IPS DF 4.7 (cell line): ENCODE results near the gene ATG2A.
A peak's percentile ranks its signal among the peaks of the same experiment; 100 is the strongest.

ENCODE experiments used
- DNase-seq: peaks from one replicate; pipeline ENCODE4 v3.0.0-alpha.2; 2013; ENCODE audit warnings: low spot score; ENCODE audit errors: extremely low read depth

Gene ATG2A

GRCh38 chr11:64924910-64925284 is 7.9 kb upstream of the ATG2A start:
- no peak for DNase-seq

DNA sequence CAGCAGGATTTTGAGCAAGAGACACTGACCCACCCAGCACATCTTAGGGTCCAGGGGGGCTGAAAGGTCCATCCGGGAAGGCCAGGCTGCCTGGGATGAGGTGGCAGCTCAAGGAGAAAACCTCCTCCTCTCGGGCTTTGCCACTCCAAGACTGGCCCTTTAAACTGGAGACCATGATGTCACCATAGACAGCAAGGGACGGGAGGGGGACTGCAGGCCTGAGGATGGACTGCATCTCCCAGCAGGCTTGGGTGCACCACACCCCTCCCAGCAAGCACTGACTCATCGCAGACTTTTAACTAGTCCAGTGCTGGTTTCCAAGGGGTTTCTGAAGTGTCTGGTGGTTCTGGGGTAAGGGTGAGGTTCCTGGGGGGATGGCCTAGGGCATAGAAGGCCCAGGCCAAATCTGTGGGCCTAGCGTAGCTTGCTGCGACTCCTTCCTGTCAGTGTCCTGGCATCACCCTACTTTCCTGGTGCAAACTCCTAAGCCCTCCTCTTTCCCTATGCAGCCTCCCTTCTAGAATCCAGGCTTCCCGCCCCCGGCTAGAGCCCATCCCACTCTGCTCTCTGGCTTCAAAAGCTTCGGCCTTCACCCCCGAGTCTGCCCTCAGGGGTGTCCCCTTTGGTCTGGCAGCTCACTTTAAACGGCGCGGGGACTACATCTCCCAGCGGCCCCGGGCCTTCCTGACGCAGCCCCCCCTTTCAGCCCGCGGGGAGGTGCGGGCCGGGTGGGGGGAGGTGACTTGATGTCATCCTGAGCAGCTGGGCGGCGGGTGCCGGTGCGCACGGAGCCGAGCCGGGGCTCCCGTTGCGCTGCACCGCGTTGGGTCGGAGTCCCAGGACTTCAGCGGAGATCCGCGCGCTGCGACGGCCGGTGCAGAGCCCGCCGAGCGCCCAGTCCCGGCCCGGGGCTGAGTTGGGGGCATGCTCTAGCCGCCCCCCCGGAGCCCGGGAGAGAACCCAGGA is 7.2 kb upstream of the ATG2A start, which contains the start of gene PPP2R5B:
TSS of gene PPP2R5B (plus strand) at position 746 of the 966 bp plus-strand sequence. CDS start 1,046 bp downstream, outside the sequence.
- peak; percentile 66 for DNase-seq

DNA sequence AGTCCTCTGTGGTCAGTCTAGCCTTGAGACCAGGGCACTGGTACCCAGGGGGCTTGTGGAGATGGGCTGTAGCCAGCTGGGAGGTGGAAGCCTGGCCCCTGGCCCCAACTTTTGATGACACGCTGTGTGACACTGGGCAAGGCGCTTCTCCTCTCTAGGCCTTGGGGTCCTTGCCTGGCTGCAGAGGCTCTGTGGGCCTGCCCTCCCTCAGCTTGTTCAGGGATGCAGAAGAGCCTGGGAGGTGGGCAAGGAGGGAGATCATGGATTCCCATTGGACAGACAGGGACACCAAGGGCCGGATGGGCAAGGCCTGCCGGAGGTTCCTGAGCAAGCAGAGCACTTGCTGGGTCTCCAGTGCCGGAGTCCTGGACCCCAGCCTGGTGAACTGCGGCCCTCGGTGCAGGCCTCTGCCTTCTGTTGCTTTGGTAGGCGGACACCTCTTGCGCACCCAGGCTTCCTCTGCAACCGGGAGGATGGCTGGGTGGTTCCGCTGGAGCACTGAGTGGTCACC is 6.2 kb upstream of the ATG2A start:
- DNase-seq, result no peak

DNA sequence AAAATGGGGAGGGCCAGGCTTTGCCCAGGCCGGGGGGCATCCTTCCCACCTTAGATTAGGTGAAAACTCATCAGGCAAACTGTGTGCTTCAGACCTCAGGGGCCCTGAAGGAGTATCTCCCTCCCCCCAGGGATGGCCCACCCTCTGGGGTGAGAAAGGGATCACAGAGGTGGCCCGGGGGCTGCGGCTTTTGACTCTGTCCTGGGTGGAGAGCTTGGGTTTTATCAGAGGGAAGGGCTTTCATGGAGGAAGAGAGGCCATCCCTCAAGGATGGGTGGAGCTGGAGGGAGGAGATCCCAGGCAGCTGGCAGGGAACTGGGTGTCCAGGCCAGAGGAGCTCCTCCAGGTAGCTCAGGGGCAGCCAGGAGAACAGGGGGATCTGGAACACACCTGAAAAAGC is 4.4 kb upstream of the ATG2A start:
- no peak for DNase-seq

DNA sequence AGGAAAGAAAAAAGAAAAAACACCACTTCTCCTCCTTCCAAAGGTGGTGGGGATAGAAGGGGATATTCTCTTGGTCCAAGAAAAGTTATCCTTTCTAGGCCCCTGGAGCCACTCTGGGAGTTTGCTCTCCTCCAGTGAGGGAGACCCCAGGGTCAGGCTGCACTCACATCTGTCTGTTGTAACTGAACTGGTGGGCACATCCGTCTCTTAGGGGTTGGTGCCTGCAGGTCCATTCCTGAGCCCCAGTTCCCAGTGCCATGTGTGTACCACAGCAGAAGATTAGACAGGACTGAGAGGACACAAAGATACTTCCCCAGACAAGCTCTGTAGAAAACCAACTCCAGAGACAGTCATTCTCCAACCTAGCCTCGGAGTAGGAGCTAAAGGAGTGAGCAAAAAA is 3.1 kb upstream of the ATG2A start:
- no peak for DNase-seq

GRCh38 chr11:64919627-64920026 is 2.6 kb upstream of the ATG2A start:
- no peak for DNase-seq

DNA sequence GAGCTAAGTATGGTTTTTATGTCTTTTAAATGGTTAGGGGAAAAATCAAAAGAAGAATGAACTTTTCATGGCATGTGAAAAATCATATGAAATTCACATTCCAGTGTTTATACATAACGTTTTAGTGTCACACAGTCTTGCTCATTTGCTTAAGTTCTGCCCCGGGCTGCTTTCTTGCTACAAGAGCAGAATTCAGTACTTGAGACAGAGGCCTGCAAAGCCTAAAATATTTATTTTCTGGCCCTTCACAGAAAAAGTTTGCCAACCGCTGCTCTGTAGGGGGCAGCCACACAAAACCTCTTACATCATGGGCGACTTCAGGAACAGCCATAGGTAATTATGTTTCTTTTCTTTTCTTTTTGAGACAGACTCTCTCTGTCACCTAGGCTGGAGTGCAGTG is 1.0 kb upstream of the ATG2A start:
- no peak for DNase-seq

- DNase-seq, result no peak
Observed at GRCh38 chr11:64917663-64917995, 620 bp upstream of the ATG2A start.

DNA sequence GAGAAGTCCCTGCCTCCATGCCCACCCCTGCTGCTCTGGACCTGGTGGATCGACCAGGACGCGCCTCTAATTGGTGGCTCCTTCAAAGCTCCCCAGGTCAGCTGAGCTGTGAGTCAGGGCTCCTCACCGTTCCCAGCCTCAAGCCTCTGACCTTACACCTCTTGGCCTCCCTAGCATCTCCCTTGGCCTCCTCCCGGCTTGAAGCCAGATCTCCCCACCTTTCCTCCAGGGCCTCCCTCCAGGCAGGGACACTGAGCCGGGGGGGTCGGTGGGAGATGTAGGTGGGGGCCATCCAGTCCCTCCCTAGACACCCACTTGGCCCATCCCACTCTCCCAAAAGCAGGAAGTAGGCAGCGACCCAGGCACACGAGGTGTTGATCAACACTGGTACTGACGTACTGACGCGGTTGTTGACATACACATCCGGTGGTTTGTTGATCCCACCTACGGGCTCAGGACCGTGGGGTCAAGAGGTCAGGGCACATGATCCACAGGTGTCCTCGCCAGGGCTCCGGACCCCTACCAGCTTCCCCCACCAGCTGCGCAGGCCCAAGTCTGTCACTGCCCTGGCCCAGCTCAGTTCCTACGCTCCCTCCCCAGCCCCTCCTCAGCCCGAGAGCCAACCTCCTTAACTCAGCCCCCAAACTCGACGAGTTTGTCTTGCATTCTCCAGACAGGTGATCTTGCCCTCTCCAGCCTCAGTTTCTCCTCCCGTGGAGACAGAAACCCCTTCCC is 802 bp downstream of the ATG2A start:
- DNase-seq, result no peak

DNA sequence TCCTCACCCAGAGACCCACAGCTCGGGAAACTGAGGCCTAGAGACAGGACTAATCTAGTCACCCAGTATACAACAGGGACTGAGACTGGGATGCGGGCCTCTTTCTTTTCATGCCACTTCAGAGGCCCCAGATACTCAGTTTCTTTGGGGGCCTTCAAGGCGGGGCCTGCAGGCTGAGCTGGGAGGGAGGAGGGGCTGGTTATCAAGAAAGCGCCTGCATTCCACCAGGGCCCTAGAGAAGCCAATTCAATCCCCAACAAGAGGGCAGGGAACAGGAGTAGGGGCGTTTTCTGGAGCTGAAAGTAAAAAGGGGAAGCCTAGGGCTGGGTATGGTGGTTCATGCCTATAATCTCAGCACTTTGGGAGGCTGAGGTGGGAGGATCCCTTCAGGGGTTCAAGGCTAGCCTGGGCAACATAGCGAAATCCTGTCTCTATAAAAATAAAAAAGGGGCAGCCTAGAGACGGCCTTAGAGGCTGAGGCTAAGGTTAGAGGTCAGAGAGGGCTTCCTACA is 1.6 kb downstream of the ATG2A start:
- no peak for DNase-seq

DNA sequence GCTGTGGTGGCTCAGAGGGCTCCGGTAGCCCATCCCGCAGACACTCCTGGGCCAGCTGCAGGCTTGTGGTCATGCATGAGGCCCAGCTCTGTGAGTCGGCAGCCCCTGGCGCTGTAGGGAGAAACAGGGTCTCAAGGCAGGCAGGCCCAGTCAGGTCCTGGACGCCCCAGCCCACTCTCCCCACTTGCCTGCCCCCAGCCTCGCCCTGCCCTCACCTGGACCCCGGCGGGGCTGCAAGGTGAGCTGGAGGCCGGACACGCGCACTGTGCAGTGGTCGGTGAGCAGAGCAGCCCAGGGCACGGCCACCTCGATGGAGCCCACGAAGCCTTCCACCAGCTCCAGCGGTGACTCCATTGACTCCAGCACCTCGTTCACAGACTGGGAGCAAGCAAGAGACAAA is 2.9 kb downstream of the ATG2A start:
- DNase-seq, result no peak

- no peak for DNase-seq
Observed at GRCh38 chr11:64913171-64913727, 3.8 kb downstream of the ATG2A start.

GRCh38 chr11:64911689-64912088 is 5.3 kb downstream of the ATG2A start:
- no peak for DNase-seq

GRCh38 chr11:64911142-64911541 is 5.9 kb downstream of the ATG2A start:
- DNase-seq, result no peak

- no peak for DNase-seq
Observed at GRCh38 chr11:64910451-64911093, 6.4 kb downstream of the ATG2A start.

GRCh38 chr11:64909653-64910343 is 7.2 kb downstream of the ATG2A start:
- no peak for DNase-seq

GRCh38 chr11:64908766-64909165 is 8.2 kb downstream of the ATG2A start:
- no peak for DNase-seq

DNA sequence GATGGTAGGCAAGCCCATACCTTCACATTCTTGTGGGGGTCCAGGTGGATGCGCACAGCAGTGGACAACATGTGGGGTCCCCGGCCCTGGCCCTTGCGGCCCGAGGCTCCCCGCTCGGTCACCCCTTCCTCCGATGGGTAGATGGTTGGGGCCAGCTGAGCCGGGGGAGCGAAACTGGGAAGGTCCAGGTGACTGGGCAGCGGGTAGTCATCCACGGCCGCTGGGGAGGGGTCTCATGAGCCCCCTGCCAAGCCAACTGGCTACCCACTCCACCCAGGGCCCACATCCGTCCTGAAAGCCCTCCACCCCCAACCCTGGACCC is 10.7 kb downstream of the ATG2A start:
- no peak for DNase-seq

GRCh38 chr11:64905516-64906313 is 11.3 kb downstream of the ATG2A start:
- no peak for DNase-seq

DNA sequence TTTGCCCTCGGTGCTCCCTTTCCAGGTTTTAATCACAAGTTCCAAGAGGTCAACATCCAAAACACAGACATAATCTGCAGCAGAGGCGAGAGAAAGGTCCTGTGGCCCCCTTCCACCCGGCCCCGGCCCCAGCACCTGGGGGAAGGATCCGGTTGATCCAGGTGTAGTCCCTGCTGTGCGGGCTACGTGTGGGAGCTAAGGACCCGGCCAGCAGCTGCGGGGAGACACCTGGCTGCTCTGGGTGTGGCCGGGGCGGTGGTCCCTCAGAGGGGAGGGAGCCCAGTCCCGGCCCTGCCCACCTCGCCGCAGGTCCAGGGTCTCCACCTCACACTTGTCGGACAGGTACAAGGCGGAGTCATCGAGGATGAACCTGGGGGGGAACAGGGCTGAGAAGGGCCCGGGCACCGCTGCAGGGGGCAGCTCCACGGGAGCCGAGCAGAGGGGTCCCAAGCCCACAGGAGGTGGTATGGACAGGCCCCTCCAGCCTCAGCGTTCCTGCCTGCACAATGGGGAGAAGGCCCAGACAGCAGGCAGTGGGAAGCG is 13.6 kb downstream of the ATG2A start:
- no peak for DNase-seq
